LNCaP clone FGC (cell line): ENCODE data around the gene ELOVL7.
"Not testable (repeated sequence)": the region's sequence is repeated elsewhere in the genome, so short reads cannot be mapped to it uniquely, and the experiment has no call there.

Experiments used
- DNase-seq: peaks from one replicate; pipeline ENCODE4 v3.0.0-alpha.2; 2011; ENCODE audit warnings: low read depth
- H3K4me3 ChIP-seq: 2 replicates; pipeline ENCODE4 v1.5.1; 2011; ENCODE audit warnings: mild to moderate bottlenecking, low read depth, low read length, control low read depth
- TF ChIP-seq, protein P1 (sequence below): IDR thresholded peaks from 2 replicates; pipeline ENCODE4 v1.5.1; 2012; ENCODE audit warnings: mild to moderate bottlenecking; ENCODE audit not compliant: control insufficient read depth, insufficient read depth; ENCODE audit errors: extremely low read depth

Gene ELOVL7

DNA sequence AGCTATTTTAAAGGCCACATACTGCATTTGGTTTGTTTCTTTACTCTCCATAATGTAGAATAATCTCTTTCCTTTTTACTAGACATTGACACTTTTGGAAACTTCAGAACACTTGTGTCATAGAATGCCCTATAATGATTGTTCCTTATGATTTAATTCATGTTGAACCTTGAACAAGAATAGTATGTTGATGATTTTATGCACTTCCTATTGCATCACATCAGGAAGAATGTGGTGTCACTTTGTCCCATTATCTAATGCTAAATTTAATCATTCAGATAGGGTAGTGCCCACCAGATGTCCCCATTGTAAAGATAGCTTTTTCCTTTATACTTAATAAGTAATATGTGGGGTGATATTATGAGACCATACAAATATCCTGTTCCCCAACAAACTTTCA is 124.7 kb downstream of the ELOVL7 start:
- TF ChIP-seq, protein P1, sequence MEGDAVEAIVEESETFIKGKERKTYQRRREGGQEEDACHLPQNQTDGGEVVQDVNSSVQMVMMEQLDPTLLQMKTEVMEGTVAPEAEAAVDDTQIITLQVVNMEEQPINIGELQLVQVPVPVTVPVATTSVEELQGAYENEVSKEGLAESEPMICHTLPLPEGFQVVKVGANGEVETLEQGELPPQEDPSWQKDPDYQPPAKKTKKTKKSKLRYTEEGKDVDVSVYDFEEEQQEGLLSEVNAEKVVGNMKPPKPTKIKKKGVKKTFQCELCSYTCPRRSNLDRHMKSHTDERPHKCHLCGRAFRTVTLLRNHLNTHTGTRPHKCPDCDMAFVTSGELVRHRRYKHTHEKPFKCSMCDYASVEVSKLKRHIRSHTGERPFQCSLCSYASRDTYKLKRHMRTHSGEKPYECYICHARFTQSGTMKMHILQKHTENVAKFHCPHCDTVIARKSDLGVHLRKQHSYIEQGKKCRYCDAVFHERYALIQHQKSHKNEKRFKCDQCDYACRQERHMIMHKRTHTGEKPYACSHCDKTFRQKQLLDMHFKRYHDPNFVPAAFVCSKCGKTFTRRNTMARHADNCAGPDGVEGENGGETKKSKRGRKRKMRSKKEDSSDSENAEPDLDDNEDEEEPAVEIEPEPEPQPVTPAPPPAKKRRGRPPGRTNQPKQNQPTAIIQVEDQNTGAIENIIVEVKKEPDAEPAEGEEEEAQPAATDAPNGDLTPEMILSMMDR: no peak
- H3K4me3 ChIP-seq: no peak overlapping the region
- no peak for DNase-seq

DNA sequence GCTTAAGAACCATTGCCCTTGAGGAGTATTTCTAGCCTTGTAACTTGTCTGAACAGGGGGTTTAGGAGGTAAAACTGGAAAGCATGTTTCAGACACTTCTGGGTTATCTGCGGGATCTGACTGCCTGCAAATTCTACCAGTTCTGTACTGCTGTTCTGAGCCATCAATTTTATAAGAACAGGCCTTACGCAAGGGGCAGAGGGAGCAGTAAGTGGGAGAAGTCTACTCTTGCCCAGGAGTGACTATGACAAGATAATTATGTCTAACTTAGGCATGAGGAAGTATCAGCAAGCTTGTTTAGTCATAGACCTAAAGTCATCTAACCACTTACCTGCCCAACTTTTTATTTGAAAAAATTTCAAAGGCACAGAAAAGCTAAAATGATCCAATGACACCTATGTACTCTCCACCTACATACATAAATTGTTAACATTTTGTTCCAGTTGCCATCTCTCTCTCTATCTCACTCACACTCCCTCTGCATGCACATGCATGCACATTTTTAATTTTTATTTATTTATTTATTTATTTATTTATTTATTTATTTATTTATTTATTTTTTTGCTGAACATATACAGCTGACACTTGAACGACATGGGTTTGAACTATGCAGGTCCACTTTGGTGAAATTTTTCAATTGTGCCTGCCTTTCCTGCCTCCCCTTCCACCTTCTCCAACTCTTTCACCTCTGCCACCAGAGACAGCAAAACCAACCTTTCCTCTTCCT is 125.7 kb downstream of the ELOVL7 start:
- TF ChIP-seq, protein P1: no peak

DNA sequence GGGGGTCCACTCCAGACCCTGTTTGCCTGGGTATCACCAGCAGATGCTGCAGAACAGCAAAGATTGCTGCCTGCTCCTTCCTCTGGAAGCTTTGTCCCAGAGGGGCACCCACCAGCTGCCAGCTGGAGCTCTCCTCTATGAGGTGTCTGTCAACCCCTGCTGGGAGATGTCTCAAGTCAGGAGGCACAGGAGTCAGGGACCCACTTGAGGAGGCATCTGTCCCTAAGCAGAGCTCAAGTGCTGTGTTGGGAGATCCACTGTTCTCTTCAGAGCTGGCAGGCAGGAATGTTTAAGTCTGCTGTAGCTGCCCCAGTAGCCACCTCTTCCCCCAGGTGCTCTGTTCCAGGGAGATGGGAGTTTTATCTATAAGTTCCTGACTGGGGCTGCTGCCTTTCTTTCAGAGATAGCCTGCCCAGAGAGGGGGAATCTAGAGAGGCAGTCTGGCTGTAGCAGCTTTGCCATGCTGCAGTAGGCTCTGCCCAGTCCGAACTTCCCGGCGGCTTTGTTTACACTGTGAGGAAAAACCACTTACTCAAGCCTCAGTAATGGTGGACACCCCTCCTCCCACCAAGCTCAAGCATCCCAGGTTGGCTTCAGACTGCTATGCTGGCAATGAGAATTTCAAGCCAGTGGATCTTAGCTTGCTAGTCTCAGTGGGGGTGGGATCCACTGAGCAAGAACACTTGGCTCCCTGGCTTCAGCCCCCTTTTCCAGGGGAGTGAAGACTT is 128.7 kb downstream of the ELOVL7 start:
- not testable (repeated sequence) for H3K4me3 ChIP-seq, DNase-seq

More for the DNA sequence above, 125.7 kb downstream of the ELOVL7 start:
- H3K4me3 ChIP-seq: no peak overlapping the region
- no peak for DNase-seq

DNA sequence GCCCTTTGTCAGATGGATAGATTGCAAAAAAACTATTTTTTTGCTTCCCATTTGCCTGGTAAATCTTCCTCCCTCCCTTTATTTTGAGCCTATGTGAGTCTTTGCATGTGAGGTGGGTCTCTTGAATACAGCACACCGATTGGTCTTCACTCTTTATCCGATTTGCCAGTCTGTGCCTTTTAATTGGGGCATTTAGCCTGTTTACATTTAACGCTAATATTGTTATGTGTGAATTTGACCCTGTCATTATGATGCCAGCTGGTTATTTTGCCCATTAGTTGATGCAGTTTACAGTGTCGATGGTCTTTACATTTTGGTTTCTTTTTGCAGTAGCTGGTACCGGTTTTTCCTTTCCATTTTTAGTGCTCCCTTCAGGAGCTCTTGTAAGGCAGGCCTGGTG is 131.1 kb downstream of the ELOVL7 start:
- DNase-seq: no peak
- no peak overlapping the region for H3K4me3 ChIP-seq
- TF ChIP-seq, protein P1: no peak

DNA sequence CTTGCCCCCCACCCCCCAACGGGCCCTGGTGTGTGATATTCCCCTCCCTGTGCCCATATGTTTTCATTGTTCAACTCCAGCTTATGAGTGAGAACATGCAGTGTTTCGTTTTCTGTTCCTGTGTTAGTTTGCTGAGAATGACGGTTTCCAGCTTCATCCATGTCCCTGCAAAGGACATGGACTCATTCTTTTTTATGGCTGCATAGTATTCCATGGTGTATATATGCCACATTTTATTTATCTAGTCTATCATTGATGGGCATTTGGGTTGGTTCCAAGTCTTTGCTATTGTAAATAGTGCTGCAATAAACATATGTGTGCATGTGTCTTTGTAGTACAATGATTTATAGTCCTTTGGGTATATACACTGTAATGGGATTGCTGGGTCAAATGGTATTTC is 132.2 kb downstream of the ELOVL7 start:
- not testable (repeated sequence) for H3K4me3 ChIP-seq, DNase-seq

DNA sequence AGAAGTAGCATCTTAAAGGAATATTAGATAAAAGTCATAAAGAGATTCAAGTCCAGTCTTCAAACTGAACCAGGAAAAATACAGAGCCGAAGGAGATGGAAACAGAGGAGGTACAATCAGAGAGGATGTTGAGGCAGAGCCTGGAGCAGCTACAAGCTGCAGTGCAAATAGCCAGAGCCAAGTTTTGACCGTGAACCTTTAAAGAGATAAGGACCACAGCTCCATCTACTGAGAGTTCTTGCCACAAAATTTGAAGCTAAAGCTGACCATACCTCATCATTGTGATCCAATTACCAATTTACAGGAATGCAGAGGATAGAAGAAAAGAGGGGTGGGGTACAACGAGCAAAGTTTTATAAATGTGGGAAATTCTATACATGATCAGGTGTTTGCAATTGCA is 133.7 kb downstream of the ELOVL7 start:
- DNase-seq: no peak
- TF ChIP-seq, protein P1: no peak
- no peak overlapping the region for H3K4me3 ChIP-seq

DNA sequence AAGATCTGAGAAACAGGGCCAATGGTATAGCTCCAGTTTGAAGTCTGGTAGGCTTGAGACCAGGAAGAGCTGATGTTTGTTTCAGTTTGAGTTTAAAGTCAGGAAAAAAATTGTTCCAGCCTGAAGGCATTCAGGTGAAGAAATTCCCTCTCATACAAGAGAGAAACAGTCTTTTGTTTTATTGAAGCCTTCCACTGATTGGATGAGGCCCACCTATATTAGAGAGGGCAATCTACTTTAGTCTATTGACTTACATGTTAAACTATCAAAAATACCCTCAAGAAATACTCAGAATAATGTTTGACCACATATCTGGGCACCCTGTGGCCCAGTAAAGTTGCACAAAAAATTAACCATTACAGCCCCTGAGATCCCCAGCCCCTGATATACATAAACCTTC is 138.9 kb downstream of the ELOVL7 start:
- TF ChIP-seq, protein P1: no peak
- no peak for DNase-seq
- H3K4me3 ChIP-seq: no peak overlapping the region

DNA sequence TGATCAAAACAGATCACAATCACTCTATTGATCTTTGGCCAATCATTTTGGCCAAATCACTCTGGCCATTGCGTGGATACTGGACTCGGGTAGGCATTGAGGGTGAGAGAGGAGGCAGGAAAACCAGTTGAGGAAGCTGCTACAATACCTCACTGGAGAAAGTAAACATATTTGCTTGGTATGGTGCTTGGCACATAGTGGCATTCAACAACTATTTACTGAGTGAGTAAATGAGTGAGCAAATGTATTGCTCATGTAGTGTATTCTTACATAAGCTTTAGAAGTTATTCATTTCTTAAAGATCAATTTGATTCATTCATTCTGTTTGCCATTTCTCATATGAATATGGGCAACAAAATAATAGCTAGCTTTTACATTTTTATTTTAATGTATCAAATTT is 140.1 kb downstream of the ELOVL7 start:
- DNase-seq: no peak
- no peak overlapping the region for H3K4me3 ChIP-seq
- TF ChIP-seq, protein P1: no peak
